T follicular helper cell (primary cell): ENCODE data around the gene OOSP4A.
"Not testable (repeated sequence)": the region's sequence is repeated elsewhere in the genome, so short reads cannot be mapped to it uniquely, and the experiment has no call there.

Experiments used
- DNase-seq: peaks from one replicate; pipeline ENCODE4 v3.0.0-alpha.2; 2020; ENCODE audit warnings: low read depth

Gene OOSP4A

DNA sequence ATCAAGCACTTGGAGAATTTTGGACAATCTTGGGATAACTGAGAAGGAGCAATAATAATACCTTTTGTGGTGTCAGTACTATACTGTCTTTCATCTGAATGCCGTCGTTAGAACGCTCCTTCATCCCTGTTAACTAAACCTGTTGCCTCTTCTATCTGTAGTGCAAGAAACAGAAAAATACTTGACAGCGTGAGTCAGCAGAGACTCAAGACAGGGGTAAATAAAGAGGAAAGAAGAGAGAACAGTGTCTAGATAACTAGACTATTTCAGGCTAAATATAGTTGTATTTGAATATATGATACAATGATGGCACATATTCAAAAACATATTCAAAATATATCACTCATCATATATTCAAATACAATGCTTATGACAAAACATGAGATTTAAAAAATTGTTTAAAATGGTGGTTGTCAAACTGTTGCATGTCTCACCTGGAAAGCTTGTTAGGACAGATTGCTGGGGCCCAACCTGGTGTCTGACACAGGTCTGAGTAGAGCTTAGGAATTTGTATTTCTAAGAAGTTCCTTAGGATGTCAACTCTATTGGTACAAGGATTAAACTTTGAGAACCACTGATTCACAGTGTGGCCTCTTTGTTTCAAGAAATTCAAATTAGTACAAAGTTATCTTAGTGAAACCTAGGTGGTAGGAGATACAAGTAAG is 17.4 kb downstream of the OOSP4A start:
- no peak for DNase-seq

DNA sequence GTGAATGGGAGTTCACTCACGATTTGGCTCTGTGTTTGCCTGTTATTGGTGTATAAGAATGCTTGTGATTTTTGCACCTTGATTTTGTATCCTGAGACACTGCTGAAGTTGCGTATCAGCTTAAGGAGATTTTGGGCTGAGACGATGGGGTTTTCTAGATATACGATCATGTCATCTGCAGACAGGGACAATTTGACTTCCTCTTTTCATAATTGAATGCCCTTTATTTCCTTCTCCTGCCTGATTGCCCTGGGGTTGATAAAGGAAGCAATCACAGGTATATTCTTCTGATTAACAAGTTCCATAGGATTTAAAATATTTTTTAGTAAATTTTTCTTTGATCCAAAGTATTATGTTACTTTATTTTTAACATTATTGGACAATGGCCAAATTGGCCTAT is 18.2 kb downstream of the OOSP4A start:
- DNase-seq = not testable (repeated sequence)

DNA sequence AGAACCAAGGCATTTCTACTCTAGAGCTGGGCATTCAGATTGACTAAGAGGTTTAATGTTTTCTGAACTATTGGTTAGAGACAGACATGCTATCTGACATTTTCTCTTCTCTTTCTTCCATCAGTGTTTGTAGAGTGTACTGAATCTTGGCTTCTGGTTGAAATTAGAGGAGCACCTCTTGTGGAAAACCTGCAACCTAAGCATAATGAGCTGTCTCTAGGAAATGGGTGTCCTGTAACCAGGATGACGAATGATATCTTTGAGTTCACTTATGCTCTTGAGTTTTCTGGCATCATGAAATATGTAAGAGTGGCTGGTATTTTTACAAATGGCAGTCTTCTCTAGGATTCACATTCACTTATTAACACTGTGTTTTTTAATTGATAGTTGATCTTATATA is 19.4 kb downstream of the OOSP4A start:
- no peak for DNase-seq

DNA sequence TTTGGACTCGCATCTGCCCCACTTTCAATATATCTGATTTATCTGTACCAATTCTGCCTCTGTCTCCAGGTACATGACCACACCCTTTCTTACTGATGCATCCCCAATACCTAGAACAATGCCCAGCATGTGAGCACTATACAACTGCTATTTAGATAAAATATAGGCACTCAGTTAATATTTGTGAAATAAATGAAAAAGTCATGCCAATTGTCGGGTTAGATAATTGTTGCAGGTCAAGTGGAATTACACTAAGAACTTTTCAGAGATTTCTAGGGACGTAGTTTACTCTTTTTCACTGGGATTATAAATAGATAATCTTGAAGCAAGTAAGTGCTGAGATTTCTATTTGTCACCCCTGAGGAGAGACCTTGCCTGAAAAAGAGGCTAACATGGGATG is 20.5 kb downstream of the OOSP4A start:
- DNase-seq = no peak

DNA sequence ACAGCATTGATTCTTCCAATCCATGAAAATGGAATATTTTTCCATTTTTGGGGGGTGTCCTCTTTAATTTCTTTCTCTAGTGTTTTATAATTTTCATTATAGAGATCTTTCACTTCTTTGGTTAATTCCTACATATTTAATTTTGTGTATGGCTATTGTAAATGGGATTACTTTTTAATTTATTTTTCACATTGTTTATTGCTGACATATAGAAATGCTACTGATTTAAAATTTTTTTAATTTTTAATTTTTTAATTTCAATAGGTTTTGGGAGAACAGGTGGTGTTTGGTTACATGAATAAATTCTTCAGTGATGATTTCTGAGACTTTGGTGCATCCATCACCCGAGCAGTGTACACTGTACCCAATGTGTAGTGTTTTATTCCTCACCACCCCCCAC is 26.6 kb downstream of the OOSP4A start:
- no peak for DNase-seq

DNA sequence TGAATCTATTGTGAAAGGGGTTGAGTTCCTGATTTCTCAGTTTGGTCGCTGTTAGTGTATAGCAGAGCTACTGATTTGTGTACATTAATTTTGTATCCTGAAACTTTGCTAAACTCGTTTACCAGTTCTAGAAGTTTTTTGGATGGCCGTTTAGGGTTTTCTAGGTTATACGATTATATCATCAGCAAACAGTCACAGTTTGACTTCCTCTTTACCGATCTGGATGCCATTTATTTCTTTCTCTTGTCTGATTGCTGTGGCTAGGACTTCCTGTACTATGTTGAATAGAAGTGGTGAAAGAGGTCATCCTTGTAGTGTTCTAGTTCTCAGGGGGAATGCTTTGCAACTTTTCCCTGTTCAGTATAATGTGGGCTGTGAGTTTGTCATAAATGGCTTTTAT is 28.6 kb downstream of the OOSP4A start:
- no peak for DNase-seq

DNA sequence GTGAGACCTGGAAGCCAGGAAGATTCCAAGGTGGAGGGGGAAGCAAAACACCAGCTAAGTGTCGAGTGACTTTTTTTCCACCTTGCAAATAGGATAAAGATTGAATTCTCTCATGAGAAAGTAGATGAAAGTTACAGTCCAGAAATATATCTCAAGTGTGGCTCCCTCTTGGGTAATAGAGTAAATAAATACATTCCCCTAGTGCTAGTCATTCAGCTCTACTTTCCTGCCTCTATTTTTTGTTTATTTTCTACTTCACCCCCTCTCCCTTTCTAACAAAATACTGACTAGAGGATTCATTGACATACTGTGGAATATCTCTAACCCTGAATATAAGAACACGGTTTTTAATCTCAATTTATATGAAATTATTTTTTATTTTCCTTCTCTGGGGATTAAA is 34.0 kb downstream of the OOSP4A start:
- no peak for DNase-seq

DNA sequence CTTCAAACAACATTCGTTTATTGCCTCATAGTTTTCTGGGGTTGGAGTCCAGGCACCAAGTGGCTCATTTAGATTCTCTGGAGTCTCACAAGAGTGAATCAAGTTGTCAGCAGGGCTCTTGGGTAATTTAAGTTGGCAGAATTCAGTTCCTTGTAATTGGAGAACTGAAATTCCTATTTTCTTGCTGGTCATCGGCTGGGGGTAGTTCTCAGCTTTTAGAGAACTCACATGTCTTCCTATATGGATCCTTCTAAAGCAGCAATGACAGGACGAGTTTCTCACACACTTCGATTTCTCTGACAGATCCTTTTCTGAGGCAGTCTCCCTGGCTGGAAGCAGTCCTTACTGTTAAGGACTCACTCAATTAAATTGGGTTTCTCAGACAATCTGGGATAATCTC is 35.9 kb downstream of the OOSP4A start:
- DNase-seq = no peak

DNA sequence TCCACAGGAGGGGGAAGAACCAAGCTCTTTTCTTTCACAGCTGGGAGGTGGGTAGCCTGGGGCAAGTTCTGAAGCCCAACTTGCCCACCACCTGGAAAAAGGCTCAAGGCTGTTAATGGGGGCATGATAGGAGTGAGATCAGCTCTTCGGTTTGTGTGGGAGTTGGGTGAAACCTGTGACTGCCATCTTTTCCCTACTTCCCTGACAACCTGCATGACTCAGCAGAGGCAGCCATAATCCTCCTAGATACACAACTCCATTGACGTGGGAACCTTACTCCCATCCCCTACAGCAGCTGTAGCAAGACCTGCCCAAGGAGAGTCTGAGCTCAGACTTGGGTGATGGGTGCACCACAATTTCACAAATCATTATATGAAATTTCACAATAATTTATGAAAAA is 39.9 kb downstream of the OOSP4A start:
- no peak for DNase-seq

DNA sequence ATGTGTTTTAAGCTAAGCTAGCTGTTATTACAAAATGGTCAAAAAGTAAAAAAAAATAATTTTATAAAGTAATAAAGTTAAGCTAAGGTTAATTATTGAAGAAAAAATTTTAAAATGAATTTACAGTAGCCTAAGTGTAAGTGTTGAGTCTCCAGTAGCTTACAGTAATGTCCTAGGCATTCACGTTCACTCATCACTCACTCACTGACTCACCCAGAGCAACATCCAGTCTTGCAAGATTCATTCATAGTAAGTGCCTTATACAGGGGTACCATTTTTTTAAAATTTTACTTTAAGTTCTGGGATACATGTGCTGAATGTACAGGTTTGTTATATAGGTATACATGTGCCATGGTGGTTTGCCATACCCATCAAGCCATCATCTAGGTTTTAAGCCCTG is 41.5 kb downstream of the OOSP4A start:
- no peak for DNase-seq

DNA sequence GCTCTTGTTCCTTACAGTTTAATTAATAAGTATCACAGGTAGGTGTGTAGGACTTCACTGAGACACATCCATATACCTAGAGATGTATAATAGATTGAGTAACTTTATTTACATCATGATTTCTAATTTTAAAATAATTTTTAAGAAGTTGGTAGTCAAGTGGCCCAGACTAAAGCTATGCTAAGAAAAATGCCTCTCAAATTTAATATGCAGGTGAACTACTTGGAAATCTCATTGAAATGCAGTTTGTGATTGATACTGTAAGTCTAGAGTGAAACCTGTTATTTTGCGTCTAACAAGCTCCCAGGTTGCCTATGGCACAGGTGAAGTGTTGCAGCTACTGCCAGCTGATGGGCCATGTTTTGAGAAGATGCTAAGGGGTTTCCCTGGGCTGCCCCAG is 53.0 kb downstream of the OOSP4A start, which contains the start of gene OOSP4B:
Gene OOSP4B (plus strand): TSS at position 301 of the 400 bp plus-strand sequence.
- no peak for DNase-seq

DNA sequence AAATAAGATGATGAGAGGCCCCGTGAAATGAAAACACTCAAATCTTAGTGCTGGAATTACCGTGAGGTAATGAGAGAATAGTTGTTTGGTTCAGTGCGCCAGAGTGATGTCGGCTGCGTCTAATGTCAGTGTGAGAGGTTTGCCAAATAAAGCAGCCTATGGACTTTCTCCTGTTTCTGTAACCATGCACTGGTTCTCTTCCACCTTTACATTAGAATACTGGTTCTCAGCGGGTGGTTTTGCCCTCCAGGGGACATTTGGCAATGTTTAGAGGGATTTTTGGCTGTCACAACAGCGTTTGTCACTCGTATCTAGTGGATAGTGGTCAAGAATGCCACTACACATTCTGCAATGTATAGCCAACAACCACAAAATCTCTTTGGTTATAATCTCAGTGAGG is 54.2 kb downstream of the OOSP4A start:
- DNase-seq = no peak
